Endothelial cell of umbilical vein (primary cell): ENCODE data around the gene C2orf81.

ENCODE experiments used
- MYC ChIP-seq: IDR thresholded peaks from one replicate; pipeline ENCODE4 v1.6.1; 2011; ENCODE audit warnings: mild to moderate bottlenecking, low read depth, low read length
- TF ChIP-seq, protein P1 (sequence below), 2 donors: IDR thresholded peaks; 1 replicate in 1 of 2; 2 replicates in 1 of 2; pipeline ENCODE4 v1.5.1; 2011; ENCODE audit warnings: low read length in 2 of 2, mild to moderate bottlenecking in 2 of 2, moderate library complexity in 2 of 2, control low read depth in 1 of 2, inconsistent platforms in 1 of 2, low read depth in 1 of 2; ENCODE audit not compliant: insufficient read depth in 1 of 2; ENCODE audit errors: extremely low read depth in 1 of 2

DNA sequence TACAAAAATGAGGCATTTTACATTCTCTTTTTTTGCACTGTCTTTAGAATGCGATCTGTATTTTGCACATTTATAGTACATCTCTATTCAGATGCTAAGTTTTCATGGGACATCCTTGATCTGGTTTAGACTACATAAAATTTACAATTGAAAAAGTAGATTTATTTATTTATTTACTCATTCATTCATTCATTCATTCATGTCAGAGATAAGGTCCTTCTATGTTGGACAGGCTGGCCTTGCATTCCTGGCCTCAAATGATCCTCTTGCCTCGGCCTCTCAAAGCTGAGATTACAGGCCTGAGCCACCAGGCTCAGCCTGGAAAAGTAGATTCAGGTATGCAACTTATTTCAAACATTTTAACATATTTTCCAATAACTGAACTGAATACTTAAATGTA is 25.3 kb downstream of the C2orf81 start:
- TF ChIP-seq, protein P1, sequence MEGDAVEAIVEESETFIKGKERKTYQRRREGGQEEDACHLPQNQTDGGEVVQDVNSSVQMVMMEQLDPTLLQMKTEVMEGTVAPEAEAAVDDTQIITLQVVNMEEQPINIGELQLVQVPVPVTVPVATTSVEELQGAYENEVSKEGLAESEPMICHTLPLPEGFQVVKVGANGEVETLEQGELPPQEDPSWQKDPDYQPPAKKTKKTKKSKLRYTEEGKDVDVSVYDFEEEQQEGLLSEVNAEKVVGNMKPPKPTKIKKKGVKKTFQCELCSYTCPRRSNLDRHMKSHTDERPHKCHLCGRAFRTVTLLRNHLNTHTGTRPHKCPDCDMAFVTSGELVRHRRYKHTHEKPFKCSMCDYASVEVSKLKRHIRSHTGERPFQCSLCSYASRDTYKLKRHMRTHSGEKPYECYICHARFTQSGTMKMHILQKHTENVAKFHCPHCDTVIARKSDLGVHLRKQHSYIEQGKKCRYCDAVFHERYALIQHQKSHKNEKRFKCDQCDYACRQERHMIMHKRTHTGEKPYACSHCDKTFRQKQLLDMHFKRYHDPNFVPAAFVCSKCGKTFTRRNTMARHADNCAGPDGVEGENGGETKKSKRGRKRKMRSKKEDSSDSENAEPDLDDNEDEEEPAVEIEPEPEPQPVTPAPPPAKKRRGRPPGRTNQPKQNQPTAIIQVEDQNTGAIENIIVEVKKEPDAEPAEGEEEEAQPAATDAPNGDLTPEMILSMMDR (IDR thresholded peaks at IDR 0.05; ENCODE audit: extremely low read depth in 1 of 2, insufficient read depth in 1 of 2, low read depth in 1 of 2, low read length in 2 of 2) = no peak
- no peak for TF ChIP-seq MYC
